ENCODE results near the gene ZNF423. TPM values are rescaled to one million over a fixed set of nuclear protein-coding genes. Genes with fewer than 3 reads are reported as not detected.

ZNF423 gene
- polyA plus RNA-seq, 1 of the 3 experiments (the other 2 are of a cell fraction), result 1.2 TPM

GRCh38 chr16:49575346-49576172 lies 280.4 kb downstream of the ZNF423 start:
- Histone ChIP-seq H3K9ac (no peak overlapping the region), H3F3A (replicated peaks; ENCODE audit: insufficient read depth) (no peaks in the 10 kb centered on the region), H3K9me2 (no peaks in the 10 kb centered on the region), H3K79me2 (ENCODE audit: insufficient read depth) (no peaks in the 10 kb centered on the region), H3K4me2 (no peak overlapping the region), H2AFZ (ENCODE audit: low read depth) (no peak overlapping the region), H3K27me3 (ENCODE audit: insufficient read depth) (no peaks in the 10 kb centered on the region), H4K20me1 (ENCODE audit: insufficient read depth) (no peaks in the 10 kb centered on the region), H3K4me1 (ENCODE audit: control insufficient read depth in 1 of 2, insufficient read depth in 2 of 2, low read depth in 1 of 2, low read length in 1 of 2) (peaks cover 0 to 50% of the 10 kb centered on the region in 2 experiments; a peak in 1 of 4 replicates), H3K9me3 (no peaks in the 10 kb centered on the region), H3K27ac (ENCODE audit: low read depth in 2 of 2, low read length in 1 of 2) (no peak overlapping the region; a peak in 1 of 4 replicates), H3K36me3 (replicated peaks in 1 of 2; ENCODE audit: control insufficient read depth in 1 of 2, insufficient read depth in 2 of 2, low read length in 1 of 2) (no peaks in the 10 kb centered on the region), H3K4me3 (ENCODE audit: low read depth in 2 of 2, low read length in 1 of 2) (no peak overlapping the region)
- 51% methylated on average over 8 of the region's 14 CpGs for WGBS (ENCODE audit: low lambda C conversion rate)
- no peak for TF ChIP-seq FOXJ3 (CRISPR knock-in tag; IDR thresholded peaks at IDR 0.05)
- TF ChIP-seq, protein P1, sequence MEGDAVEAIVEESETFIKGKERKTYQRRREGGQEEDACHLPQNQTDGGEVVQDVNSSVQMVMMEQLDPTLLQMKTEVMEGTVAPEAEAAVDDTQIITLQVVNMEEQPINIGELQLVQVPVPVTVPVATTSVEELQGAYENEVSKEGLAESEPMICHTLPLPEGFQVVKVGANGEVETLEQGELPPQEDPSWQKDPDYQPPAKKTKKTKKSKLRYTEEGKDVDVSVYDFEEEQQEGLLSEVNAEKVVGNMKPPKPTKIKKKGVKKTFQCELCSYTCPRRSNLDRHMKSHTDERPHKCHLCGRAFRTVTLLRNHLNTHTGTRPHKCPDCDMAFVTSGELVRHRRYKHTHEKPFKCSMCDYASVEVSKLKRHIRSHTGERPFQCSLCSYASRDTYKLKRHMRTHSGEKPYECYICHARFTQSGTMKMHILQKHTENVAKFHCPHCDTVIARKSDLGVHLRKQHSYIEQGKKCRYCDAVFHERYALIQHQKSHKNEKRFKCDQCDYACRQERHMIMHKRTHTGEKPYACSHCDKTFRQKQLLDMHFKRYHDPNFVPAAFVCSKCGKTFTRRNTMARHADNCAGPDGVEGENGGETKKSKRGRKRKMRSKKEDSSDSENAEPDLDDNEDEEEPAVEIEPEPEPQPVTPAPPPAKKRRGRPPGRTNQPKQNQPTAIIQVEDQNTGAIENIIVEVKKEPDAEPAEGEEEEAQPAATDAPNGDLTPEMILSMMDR (IDR thresholded peaks at IDR 0.05), result no peak
- TF ChIP-seq TCF12 (IDR thresholded peaks at IDR 0.05), result no peak
- no peak for TF ChIP-seq GATA2 (CRISPR knock-in tag; IDR thresholded peaks at IDR 0.05)
- TF ChIP-seq RAD21 (IDR thresholded peaks at IDR 0.05; ENCODE audit: low read length), result no peak
- no peak for TF ChIP-seq RFX5 (IDR thresholded peaks at IDR 0.05; ENCODE audit: low read length)
- TF ChIP-seq NRF1 (IDR thresholded peaks at IDR 0.05; ENCODE audit: low read depth, low read length), result no peak
- POLR2A ChIA-PET, result interaction anchor here (0.9 kb wide), 1 partner anchor 9 kb away, joined by 3 read pairs; no protein-coding TSS in a partner anchor
- DNase-seq, result no peak
- CTCF ChIA-PET, result interaction anchor here (1.2 to 3.9 kb wide), 4 partner anchors 9 to 346 kb away, joined by 4 to 16 read pairs (median 8); no protein-coding TSS in a partner anchor

DNA sequence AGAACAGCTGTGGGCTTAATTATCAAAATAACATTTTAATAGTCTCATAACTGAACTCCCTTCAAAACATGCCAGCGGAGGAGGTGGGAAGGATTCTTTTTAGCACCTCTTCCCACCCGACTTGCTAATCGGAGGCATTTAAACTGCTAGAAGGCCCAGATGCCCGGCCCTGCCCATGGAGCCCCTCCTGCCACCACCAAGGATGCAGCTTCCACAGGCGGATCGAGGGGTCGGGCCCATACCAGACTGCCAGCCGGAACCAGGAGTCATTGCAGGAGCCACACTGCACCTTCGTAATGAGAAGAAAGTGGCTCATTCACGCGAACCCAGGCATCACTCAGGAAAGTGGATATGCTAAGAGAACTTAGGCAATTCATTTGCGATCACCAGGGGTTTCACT lies 281.1 kb downstream of the ZNF423 start:
- Histone ChIP-seq H3F3A (replicated peaks; ENCODE audit: insufficient read depth) (no peaks in the 10 kb centered on the region), H3K9ac (no peak overlapping the region), H3K79me2 (ENCODE audit: insufficient read depth) (no peaks in the 10 kb centered on the region), H2AFZ (ENCODE audit: low read depth) (no peak overlapping the region), H3K4me3 (ENCODE audit: low read depth in 2 of 2, low read length in 1 of 2) (no peak overlapping the region), H3K4me2 (no peak overlapping the region), H3K9me3 (no peaks in the 10 kb centered on the region), H3K4me1 (ENCODE audit: control insufficient read depth in 1 of 2, insufficient read depth in 2 of 2, low read depth in 1 of 2, low read length in 1 of 2) (peaks cover 0 to 50% of the 10 kb centered on the region in 2 experiments; a peak in 1 of 4 replicates), H3K36me3 (replicated peaks in 1 of 2; ENCODE audit: control insufficient read depth in 1 of 2, insufficient read depth in 2 of 2, low read length in 1 of 2) (no peaks in the 10 kb centered on the region), H3K9me2 (no peaks in the 10 kb centered on the region), H3K27me3 (ENCODE audit: insufficient read depth) (no peaks in the 10 kb centered on the region), H3K27ac (ENCODE audit: low read depth in 2 of 2, low read length in 1 of 2) (0 out of 4 replicates have a peak overlapping the region, but pooled peaks of 1 of the 2 experiments have one; percentile 7), H4K20me1 (ENCODE audit: insufficient read depth) (no peaks in the 10 kb centered on the region)
- no peak for DNase-seq
- ChIA-PET POLR2A (interaction anchor here (0.9 kb wide), 1 partner anchor 10 kb away, joined by 3 read pairs; no protein-coding TSS in a partner anchor), CTCF (interaction anchor here (1.2 to 3.9 kb wide), 5 partner anchors 8 to 347 kb away, joined by 4 to 16 read pairs (median 6); no protein-coding TSS in a partner anchor)
- WGBS (ENCODE audit: low lambda C conversion rate), result 81% methylated on average over 12 of the region's 12 CpGs
- TF ChIP-seq USF1 (IDR thresholded peaks at IDR 0.05; ENCODE audit: borderline replicate concordance, low read depth) (no peak), MEF2A (IDR thresholded peaks at IDR 0.05; ENCODE audit: borderline replicate concordance, low read depth) (no peak), EP300 (IDR thresholded peaks at IDR 0.05; ENCODE audit: borderline replicate concordance in 1 of 2, low read depth in 1 of 2, low read length in 1 of 2) (no peak), SMC3 (IDR thresholded peaks at IDR 0.05; ENCODE audit: low read depth, low read length) (no peak), FOSL2 (IDR thresholded peaks at IDR 0.05; ENCODE audit: borderline replicate concordance, low read depth) (no peak), POLR2AphosphoS5 (IDR thresholded peaks at IDR 0.05; ENCODE audit: low read depth, low read length) (no peak), TAF1 (IDR thresholded peaks at IDR 0.05; ENCODE audit: borderline replicate concordance, low read depth, low read length) (no peak), USF2 (IDR thresholded peaks at IDR 0.05; ENCODE audit: borderline replicate concordance, low read depth, low read length) (no peak), ELF1 (IDR thresholded peaks at IDR 0.05) (no peak), MAX (IDR thresholded peaks at IDR 0.05; ENCODE audit: low read depth) (no peak), FOXM1 (IDR thresholded peaks at IDR 0.05; ENCODE audit: low read depth) (no peak), TCF12 (IDR thresholded peaks at IDR 0.05) (no peak), RFX5 (IDR thresholded peaks at IDR 0.05; ENCODE audit: low read length) (no peak)
